ENCODE measurements around the gene SRCAP.
A peak's percentile ranks its signal among the peaks of the same experiment; 100 is the strongest.

Gene SRCAP

DNA sequence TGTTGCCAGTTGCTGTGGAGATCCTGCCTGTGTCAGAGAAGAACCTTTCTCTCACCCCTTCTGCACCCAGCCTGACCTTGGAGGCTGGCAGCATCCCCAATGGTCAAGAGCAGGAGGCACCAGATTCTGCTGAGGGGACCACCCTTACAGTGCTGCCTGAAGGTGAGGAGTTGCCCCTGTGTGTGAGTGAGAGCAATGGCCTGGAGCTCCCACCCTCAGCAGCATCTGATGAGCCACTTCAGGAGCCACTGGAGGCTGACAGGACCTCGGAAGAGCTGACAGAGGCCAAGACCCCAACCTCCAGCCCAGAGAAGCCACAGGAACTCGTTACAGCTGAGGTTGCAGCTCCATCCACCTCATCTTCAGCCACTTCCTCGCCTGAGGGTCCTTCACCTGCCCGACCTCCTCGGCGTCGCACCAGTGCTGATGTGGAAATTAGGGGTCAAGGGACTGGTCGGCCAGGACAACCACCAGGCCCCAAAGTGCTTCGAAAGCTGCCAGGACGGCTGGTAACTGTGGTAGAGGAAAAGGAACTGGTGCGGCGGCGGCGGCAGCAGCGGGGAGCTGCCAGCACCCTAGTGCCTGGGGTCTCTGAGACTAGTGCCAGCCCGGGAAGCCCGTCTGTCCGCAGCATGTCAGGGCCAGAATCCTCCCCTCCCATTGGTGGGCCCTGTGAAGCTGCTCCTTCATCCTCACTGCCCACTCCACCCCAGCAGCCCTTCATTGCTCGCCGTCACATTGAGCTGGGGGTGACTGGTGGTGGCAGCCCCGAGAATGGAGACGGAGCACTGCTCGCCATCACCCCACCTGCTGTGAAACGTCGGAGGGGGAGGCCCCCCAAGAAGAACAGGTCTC is 39.0 kb downstream of the SRCAP start:
- no peak for DNase-seq

DNA sequence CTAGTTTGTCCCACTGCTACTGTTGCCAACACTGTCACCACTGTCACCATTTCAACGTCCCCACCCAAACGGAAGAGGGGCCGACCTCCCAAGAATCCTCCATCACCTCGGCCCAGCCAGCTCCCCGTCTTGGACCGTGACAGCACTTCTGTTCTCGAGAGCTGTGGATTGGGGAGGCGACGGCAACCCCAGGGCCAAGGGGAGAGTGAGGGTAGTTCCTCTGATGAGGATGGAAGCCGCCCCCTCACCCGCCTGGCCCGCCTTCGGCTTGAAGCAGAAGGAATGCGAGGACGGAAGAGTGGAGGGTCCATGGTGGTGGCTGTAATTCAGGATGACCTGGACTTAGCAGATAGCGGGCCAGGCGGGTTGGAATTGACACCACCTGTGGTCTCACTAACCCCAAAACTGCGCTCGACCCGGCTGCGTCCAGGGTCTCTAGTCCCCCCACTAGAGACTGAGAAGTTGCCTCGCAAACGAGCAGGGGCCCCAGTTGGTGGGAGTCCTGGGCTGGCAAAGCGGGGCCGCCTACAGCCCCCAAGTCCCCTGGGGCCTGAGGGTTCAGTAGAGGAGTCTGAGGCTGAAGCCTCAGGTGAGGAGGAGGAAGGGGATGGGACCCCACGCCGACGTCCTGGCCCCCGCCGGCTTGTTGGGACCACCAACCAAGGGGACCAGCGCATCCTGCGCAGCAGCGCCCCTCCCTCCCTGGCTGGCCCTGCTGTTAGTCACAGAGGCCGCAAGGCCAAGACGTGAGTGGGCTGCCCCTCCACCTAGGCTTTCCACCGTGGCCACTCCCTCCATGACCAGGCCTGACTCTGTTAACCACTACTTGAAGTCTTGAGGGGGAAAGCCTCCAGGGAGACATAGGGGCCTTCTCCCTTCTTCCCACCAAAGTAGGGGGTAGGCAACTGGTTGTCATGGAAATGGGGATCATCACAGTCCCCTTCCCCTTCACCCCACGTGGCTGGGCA is 40.3 kb downstream of the SRCAP start:
- DNase-seq: no peak

DNA sequence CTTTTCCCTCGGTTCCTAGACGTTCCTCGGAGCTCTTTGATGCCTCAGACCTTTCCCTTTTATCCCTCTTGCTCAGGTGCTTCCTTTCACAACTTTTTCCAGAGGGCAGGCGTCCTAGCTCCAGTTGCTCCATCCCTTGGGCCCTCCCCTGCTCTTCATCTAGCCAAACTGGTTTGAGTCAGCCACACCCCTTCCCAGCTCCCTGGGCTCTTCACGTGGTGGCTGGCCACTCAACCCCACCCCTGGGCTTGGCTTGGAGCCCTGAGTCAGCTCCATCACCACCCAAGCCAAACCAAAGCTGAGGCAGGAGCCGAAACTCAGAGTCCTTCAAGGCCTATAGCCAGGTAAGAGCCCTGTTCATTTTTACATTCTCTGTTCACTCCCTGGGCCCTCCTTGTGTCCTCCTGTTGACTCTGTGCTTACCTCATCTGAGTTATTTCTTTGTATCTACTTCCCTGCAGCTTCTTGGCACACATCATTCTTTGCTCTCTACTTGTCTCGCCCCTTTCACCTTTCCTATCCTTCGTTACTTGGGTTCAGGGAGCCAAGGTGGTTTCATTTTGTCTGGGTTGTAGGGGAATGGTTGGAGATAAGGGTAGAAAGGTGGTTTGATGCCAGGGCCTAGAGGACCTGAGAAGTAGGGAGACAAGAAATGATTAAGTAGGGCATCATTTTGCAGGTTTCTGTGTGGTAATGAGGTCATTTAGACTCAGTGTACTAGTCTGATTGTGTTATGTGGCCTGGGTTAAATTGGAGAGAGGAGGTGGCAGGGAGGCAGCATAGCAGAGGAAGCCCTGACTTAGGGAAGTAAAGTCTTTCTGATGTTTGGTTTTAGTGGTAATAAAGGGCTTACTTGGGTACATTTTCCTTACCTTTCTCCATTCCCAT is 41.6 kb downstream of the SRCAP start:
- DNase-seq: no peak

DNA sequence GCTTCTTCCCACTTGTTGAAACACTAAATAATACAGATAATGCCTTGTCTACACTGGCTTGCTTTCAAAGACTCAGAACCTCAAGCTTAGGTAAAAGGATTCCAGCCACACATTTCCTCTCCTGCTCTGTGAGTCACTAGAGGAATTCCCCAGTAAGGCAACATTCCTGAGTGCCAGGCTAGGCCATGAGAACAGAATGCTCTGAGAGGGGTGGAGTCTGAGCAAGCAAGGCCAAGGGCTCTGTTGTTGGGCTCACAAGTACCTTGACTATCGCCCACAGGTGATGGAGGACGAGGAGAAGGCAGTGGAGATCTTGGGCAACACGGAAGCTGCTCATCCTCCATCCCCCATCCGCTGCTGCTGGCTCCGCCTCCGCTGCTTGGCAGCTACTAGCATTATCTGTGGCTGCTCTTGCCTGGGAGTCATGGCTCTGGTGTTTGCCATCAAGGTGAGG is 42.5 kb downstream of the SRCAP start:
- no peak for DNase-seq

DNA sequence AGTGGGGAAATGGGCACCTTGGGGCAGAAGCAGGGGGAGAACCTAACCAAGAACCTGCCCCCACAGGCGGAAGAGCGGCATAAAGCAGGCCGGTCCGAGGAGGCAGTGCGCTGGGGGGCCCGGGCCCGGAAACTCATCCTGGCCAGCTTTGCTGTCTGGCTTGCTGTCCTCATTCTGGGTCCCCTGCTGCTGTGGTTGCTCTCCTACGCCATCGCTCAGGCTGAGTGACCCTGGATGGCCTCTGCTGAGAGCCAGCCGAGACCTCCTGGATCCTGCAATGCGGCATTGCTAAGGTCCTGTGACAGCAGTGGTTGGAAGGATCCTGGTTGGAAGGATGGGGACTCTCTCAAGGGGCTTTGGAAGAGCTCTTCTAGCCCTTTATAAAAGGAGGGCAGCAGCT is 44.7 kb downstream of the SRCAP start:
- DNase-seq: no peak

DNA sequence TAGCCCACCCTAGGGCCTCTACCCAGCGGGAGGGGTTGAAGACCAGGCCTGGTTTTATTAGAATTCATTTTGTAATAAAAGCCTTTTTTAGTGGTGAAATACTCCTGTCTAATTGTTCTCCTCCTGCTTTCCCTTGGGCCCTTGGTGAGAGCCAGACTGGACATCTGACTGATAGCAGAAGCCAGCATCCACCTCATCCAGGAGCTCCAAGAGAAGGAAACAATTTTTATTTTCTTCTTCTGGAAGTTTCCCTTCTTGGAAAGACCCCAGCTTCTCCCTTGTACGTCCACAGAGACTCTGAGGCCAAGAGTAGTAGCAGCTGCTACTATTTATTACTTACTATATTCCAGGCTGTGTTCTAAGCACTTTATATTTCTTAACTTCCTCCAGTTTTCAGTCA is 45.2 kb downstream of the SRCAP start:
- DNase-seq: no peak

DNA sequence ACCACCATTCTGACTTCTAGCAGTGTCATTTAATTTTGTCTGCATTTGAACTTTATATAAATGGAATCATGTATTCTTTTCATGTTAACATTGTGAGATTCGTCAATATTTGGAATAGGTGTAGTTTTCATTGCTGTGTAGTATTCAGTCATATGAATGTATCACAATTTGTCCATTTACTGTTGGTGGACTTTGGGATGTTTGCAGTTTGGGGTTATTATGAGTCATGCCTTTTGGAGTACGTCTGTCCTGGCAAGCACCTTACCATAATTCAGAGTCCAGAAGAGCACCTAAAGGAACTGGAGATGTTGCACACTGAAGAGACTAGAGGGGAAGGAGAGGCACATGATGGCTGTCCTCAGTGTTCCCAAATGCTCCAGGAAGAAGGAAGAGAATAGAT is 46.1 kb downstream of the SRCAP start:
- DNase-seq: no peak

DNA sequence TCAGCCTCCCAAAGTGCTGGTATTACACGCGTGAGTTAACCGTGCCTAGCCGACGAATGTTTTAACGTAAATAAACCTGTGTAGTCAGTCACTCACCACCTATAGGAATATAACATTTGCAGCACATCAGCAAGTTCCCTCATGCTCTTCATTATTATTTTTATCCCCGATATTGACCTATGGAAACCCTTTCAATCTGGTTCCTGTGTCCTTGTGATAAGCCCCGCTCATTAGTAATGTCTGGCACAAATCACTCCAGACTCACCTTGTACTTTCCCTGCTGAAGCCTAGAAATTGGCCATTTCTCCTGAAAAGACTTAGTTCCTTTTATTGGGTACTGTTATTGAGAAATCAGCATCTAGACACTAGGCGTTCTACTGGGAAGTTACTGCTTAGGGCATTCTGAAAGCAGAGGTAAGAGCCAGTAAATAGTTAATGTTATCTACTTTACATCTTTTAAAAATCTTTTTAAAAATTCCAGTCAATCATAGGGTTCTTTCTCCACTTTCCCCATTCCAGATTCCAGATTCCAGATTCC is 47.7 kb downstream of the SRCAP start:
- no peak for DNase-seq

DNA sequence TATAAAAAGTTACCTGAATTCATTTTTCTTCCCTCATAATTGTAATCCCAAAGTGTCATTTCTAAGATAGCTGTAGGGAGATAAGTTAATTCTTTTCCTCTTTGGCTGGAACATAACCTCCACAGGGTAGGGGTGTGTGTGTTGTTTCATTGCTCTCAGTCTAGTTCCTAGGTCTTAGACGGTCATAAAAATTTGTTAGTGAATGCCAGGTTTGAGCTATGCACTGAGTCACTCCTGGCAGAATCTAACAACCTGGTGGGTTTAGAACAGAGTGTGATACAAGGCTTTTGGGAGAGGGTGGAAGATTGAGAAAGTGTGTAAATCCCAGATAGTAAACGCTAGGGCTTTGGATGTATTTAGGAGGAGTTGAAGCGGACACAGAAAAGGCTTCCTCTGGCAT is 48.4 kb downstream of the SRCAP start:
- DNase-seq: no peak

DNA sequence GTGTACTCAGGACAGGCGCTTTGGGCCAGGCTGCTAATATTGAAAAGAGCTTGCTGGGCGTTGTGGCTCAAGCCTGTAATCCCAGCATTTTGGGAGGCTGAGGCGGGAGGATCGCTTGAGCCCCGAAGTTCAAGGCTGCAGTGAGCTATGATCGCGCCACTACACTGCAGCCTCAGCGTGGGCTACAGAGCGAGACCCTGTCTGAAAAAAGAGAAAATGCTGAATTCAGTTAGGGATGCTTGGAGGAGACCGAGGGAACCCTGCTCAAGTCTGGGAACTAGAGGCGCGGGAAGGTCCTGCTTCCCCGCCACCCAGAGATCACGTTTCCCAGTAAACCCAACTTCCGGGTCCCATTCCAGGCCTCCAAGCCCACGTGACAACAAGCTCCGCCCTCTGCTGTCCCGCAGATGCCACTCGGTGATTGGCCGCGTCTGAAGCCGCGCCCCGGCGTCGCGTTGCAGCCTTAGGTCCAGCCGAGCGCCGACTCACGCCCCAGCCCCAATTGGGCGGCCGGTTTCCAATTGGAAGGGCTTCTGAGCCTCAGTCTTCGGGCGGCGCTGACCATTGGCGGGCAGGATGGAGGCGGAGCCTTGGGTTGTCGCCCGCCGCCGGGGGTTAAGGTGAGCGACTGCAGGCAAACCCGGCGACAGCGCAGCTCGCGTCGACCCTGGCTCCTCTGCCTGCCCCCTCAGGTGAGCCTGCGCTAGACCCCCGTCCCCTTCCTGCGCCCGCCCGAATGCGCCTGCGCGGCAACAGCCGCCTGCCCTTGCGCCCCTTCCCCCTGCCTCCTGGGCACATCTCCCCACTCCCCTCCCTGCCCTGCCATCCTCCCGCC is 49.0 kb downstream of the SRCAP start, which contains the start of gene PHKG2:
TSS of gene PHKG2 (plus strand) at position 627 of the 835 bp plus-strand sequence. CDS start 396 bp downstream, outside the sequence.
- peak; percentile 95 for DNase-seq

DNA sequence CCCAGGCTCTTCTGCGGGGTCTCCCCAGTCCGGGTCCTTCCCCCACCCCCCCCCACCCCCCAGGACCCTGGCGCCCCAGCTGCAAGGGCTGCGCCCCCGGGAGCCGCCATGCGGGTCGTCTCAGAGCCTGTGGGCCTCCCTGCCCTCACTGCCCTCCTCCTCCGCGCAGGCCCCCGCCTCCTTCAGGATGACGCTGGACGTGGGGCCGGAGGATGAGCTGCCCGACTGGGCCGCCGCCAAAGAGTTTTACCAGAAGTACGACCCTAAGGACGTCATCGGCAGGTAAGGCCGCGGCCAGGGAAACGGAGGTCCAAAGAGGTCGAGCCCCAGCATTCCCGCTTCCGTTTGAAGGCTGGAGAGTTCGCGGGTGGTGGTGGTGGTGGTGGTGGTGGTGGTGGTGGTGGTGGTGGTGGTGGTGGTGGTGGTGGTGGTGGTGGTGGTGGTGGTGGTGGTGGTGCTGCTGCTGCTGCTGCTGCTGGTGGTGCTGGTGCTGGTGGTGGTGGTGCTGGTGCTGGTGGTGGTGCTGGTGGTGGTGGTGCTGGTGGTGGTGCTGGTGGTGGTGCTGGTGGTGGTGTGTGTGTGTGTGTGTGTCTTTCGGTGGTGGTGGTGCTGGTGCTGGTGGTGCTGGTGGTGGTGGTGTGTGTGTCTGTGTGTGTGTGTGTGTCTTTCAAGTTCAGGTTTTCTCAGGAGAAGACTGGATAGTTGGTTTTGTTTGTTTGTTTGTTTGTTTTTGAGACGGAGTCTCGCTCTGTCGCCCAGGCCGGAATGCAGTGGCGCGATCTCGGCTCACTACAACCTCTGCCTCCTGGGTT is 49.9 kb downstream of the SRCAP start:
- DNase-seq: no peak

DNA sequence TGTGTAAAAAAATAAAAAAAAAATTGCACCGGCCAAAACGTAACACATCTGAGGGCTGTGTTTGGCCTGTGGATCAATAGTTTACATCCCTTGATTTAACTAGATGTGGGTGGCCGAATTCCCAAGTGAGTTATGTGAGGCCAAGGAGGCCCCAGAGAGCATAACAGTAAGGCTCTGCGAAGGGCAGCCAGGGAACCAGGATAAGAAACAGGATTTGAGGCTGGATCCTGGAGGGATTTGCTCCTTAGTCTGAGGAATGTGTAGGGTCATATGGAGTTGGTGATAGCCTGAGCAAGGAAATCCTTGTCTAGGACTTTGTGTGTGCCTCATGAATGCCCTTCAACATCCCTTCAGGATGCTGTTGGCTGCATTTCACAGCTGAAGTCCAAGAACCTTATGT is 51.2 kb downstream of the SRCAP start:
- no peak for DNase-seq

DNA sequence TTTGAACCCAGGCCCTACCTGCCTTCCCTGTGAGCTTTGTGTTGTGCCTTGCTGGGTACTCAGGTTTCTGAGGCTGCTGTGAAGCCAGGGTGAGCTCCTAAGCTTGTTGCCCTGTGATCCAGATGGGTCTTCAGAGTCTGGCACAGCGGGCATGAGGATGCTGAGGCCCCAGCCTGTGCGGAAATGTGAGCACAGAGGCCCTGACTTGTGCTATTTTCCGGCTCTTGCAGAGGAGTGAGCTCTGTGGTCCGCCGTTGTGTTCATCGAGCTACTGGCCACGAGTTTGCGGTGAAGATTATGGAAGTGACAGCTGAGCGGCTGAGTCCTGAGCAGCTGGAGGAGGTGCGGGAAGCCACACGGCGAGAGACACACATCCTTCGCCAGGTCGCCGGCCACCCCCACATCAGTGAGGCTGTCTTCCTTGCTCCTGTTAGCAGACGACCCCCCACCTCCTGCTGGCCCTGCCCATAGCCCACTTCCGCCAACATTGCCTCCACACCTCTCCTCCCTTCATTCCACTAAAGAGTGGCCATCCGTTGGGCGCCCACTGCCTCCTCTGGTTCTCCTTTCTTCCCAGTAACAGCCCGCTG is 52.0 kb downstream of the SRCAP start:
- DNase-seq: no peak

DNA sequence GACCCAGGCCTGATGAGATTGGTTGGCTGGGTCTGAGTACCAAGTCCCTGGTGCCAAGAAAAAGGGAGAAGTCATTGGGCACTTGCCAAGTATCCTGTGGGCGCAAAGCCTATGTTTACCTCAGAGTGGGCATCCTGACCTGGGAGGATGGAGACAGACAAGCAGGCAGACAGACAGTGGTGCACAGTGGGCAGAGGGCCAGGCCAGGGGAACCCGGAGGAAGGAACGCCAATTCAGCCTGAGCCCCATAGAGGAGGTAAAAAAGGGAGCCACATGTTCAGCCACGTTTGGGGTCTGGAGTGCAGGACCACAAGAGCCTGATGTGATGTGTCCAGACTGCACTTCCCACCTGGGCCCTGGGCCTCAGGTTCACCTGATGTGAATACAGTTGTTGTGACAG is 54.6 kb downstream of the SRCAP start:
- DNase-seq: no peak

DNA sequence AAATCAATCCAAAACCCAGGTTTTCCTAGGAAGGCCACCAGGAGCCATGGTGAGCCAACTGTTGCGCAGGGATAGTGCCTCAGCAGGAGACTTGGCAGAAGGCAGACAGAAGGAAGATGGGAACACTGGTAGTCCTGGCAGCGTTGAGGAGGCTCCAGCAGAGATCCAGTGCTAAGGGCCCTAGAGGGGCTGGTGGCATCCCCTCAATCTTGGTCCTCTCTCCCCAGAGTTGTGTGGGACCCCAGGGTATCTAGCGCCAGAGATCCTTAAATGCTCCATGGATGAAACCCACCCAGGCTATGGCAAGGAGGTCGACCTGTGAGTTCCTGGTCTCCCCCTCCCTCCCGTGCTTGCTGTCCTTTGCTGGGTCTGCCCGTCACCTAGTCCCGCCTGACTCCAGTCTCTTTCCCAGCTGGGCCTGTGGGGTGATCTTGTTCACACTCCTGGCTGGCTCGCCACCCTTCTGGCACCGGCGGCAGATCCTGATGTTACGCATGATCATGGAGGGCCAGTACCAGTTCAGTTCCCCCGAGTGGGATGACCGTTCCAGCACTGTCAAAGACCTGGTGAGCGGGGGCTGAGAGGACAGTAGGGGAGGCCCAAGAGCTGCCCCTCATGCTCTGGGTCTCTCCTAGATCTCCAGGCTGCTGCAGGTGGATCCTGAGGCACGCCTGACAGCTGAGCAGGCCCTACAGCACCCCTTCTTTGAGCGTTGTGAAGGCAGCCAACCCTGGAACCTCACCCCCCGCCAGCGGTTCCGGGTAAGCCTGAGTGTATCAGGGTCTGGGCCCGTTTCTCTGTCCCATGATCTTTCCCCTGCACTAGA is 57.2 kb downstream of the SRCAP start:
- DNase-seq: no peak

DNA sequence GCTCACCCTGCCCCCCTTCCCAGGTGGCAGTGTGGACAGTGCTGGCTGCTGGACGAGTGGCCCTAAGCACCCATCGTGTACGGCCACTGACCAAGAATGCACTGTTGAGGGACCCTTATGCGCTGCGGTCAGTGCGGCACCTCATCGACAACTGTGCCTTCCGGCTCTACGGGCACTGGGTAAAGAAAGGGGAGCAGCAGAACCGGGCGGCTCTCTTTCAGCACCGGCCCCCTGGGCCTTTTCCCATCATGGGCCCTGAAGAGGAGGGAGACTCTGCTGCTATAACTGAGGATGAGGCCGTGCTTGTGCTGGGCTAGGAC is 57.8 kb downstream of the SRCAP start:
- no peak for DNase-seq

DNA sequence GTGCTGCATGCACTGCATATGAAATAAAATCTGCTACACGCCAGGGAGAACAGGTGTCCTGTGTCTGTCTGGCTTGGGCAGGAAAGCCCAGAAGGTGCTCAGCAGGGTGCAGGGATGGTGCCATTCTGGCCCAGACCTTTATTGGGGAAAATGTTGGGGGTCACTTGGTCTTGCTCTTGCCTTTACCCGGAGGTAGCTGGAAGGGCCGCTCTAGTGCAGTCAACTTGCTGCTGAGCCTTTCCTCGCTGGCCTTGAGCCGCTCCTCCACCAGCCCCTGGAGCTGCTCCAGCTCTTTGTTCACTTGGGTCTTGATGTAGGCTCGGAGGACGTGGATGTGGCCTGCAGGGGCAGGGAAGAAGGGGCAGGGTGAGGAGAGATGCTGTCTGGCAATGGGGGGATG is 58.3 kb downstream of the SRCAP start:
- no peak for DNase-seq

DNA sequence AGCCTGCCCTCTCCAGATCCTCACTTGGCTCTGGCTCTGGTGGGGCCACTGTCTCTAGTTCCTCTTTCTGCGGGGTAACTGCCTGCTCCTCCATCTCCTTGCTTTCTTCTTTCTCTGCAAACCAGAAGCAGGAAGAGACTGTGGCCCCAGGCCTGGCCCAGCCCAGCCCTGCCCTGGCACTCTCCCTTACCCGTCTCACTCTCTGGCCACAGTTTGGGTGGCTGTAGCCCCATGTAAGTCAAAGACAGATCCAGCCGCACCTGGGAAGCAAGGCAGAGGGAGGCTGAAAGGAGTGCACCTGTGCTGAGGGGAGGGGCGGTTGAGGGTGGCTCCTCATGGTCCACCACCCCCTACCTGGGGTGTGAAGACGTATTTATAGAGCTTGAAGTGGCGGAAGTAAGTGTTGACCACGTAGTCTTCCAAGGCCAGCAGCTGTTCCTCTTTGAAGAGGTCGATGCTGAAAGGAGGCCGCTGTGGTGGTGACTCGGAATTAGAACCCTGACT is 60.1 kb downstream of the SRCAP start:
- no peak for DNase-seq

DNA sequence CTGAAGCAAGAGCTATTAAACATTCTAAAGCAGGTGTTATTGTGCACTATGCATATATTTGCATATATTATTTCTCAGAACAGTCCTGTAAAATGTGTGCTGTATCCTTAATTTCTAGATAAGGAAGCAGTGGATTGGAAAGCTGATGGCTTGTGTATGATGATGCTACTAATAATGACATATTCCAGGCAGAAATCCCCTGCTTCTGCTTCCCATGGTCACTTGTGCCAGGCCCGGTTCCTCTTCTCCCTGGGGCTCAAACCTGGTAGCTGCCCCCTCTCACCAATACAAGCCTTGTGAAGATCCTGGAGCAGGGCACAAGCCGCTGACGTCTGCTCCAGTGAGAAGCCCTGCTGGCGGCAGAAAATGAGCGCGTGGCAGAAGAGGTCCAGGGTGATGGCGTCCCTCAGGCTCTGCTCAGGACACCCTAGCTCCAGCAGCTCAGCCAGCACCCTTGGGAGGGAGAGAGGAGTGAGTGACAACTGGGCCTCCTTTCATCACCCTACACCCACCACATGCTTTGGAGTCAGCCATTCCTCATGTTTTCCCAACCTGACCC is 61.1 kb downstream of the SRCAP start:
- DNase-seq: no peak
